SU-DHL-6 (cell line): ENCODE results near the gene ADPGK.

ENCODE experiments used
- H2AFZ ChIP-seq: fragments of 200-600 bp; sonication (generic); 2 replicates; pipeline ENCODE4 v1.6.1; 2014; ENCODE audit warnings: low read depth, mild to moderate bottlenecking, moderate library complexity, mixed read lengths, antibody characterized with exemption, low read length; ENCODE audit not compliant: severe bottlenecking
- H3F3A ChIP-seq: fragments of 200-600 bp; shearing (Covaris generic); 2 replicates; pipeline ENCODE4 v1.6.0; 2016; ENCODE audit warnings: antibody characterized with exemption, mild to moderate bottlenecking; ENCODE audit not compliant: insufficient read depth
- H3K27ac ChIP-seq: fragments of 200-600 bp; sonication (generic); 2 replicates; pipeline ENCODE4 v1.5.1; 2016; ENCODE audit warnings: low read depth, mild to moderate bottlenecking, low read length, moderate library complexity, mixed read lengths
- H3K27me3 ChIP-seq: fragments of 200-600 bp; sonication (generic), shearing (Covaris generic); 2 replicates; pipeline ENCODE4 v1.6.0; 2014; ENCODE audit warnings: mild to moderate bottlenecking, low read length
- H3K36me3 ChIP-seq: fragments of 200-600 bp; sonication (generic); 2 replicates; pipeline ENCODE4 v1.6.1; 2014; ENCODE audit warnings: mild to moderate bottlenecking, low read length, mixed read lengths
- H3K4me2 ChIP-seq: fragments of 300-600, 200-600 bp; shearing (Covaris generic), sonication (generic); 2 replicates; pipeline ENCODE4 v1.6.0; 2014; ENCODE audit warnings: low read length, low read depth, mild to moderate bottlenecking; ENCODE audit not compliant: poor library complexity, severe bottlenecking
- H3K4me3 ChIP-seq: fragments of 200-600 bp; sonication (generic); 2 replicates; pipeline ENCODE4 v1.5.1; 2014; ENCODE audit warnings: antibody characterized with exemption, low read length, mild to moderate bottlenecking, mixed read lengths; ENCODE audit not compliant: insufficient read depth, poor library complexity, severe bottlenecking
- H3K79me2 ChIP-seq: fragments of 200-600 bp; sonication (generic); 2 replicates; pipeline ENCODE4 v1.6.1; 2014; ENCODE audit warnings: mild to moderate bottlenecking, low read length, moderate library complexity; ENCODE audit not compliant: insufficient read depth
- H3K9ac ChIP-seq: fragments of 200-600 bp; sonication (generic); 2 replicates; pipeline ENCODE4 v1.7.0; 2014; ENCODE audit warnings: mild to moderate bottlenecking, low read length
- H3K9me2 ChIP-seq: fragments of 200-600 bp; sonication (generic); replicated peaks from 2 replicates; pipeline ENCODE4 v1.6.1; 2014; ENCODE audit warnings: low read length; ENCODE audit not compliant: insufficient read depth
- H3K9me3 ChIP-seq: fragments of 200-600 bp; sonication (generic); 2 replicates; pipeline ENCODE4 v1.6.1; 2014; ENCODE audit warnings: low read length, mixed read lengths; ENCODE audit not compliant: insufficient read depth
- H4K20me1 ChIP-seq: fragments of 200-600 bp; sonication (generic); 2 replicates; pipeline ENCODE4 v1.6.1; 2014; ENCODE audit warnings: low read depth, mild to moderate bottlenecking, antibody characterized with exemption, low read length, moderate library complexity, mixed read lengths
- EZH2phosphoT487 ChIP-seq: fragments of 200-600 bp; sonication (generic), shearing (Covaris generic); conservative IDR thresholded peaks from 2 replicates; pipeline ENCODE4 v1.6.1; 2018; ENCODE audit warnings: mild to moderate bottlenecking, antibody characterized with exemption, low read length, moderate library complexity, mixed read lengths
- TF ChIP-seq, protein P1 (sequence below): fragments of 200-600 bp; sonication (generic); IDR thresholded peaks from one replicate; pipeline ENCODE4 v1.5.1; 2017; ENCODE audit warnings: antibody characterized with exemption, mild to moderate bottlenecking, low read length, moderate library complexity; ENCODE audit not compliant: insufficient read depth, poor library complexity, severe bottlenecking

The ADPGK gene

DNA sequence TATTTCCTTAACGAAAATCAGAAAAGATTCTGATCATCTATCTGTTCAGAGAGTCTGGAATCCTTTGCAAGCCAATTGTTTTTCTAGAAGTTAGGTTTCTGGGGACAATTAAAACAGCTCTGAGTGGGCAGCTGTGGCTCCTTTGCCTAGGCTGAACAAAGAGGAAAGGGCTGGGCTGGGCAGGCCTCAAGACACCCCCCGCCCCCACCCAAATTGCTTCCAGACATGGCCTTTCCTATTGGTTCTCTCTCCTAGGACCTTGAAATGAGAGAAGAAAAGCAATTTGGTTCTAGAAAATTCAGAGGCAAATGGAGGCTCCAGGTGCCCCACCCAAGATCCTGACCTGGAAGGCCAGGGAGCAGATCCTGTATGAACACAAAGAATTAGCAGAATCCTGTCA is 2.3 kb upstream of the ADPGK start:
- Histone ChIP-seq H3K4me2 (no peak overlapping the region), H3K9ac (no peak overlapping the region)

DNA sequence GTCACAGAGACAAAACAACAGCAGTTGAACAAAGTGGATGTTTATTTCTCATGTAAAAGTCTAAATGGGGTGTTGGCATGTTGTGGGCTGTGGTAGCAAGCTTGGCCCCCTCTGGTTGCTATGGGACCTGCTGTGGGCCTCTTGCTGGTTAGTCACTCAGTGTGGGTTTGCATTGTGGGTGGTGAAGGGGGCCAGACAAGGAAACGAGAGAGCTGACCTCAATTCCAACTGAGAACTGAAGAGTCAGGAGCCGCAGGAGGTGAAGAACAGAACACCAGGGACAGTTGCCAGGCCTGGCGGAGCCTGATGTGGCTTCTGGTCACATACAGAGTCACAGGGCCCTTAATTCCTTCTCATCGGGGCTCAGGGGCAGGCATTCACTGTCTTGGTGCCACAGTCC is 1.9 kb upstream of the ADPGK start:
- no peak overlapping the region for H3K27ac ChIP-seq
- H3K9me3 ChIP-seq = no peaks in the 10 kb centered on the region
- H3K9me2 ChIP-seq = no peaks in the 10 kb centered on the region
- TF ChIP-seq, protein P1, sequence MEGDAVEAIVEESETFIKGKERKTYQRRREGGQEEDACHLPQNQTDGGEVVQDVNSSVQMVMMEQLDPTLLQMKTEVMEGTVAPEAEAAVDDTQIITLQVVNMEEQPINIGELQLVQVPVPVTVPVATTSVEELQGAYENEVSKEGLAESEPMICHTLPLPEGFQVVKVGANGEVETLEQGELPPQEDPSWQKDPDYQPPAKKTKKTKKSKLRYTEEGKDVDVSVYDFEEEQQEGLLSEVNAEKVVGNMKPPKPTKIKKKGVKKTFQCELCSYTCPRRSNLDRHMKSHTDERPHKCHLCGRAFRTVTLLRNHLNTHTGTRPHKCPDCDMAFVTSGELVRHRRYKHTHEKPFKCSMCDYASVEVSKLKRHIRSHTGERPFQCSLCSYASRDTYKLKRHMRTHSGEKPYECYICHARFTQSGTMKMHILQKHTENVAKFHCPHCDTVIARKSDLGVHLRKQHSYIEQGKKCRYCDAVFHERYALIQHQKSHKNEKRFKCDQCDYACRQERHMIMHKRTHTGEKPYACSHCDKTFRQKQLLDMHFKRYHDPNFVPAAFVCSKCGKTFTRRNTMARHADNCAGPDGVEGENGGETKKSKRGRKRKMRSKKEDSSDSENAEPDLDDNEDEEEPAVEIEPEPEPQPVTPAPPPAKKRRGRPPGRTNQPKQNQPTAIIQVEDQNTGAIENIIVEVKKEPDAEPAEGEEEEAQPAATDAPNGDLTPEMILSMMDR = no peak
- no peak overlapping the region for H3K4me3 ChIP-seq
- no peaks in the 10 kb centered on the region for H4K20me1 ChIP-seq
- no peaks in the 10 kb centered on the region for H3K27me3 ChIP-seq
- H3F3A ChIP-seq = no peaks in the 10 kb centered on the region
- no peak overlapping the region for H3K4me2 ChIP-seq
- peaks cover 31% of the 10 kb centered on the region for H3K79me2 ChIP-seq
- no peaks in the 10 kb centered on the region; the same call in 1 of the 2 replicates for H3K36me3 ChIP-seq
- H2AFZ ChIP-seq = peak overlapping the region; percentile 28
- no peak overlapping the region for H3K9ac ChIP-seq

More for the DNA sequence above, 2.3 kb upstream of the ADPGK start:
- Histone ChIP-seq H2AFZ (no peak overlapping the region), H4K20me1 (no peaks in the 10 kb centered on the region), H3K4me3 (no peak overlapping the region), H3K27ac (no peak overlapping the region), H3K9me2 (no peaks in the 10 kb centered on the region), H3F3A (no peaks in the 10 kb centered on the region), H3K79me2 (peaks cover 27% of the 10 kb centered on the region), H3K27me3 (no peaks in the 10 kb centered on the region), H3K36me3 (no peaks in the 10 kb centered on the region; the same call in 1 of the 2 replicates), H3K9me3 (no peaks in the 10 kb centered on the region)
- TF ChIP-seq, protein P1 = no peak
- no peak for TF ChIP-seq EZH2phosphoT487

GRCh38 chr15:72784456-72784876 is 908 bp upstream of the ADPGK start:
- Histone ChIP-seq H2AFZ (peak overlapping the region; percentile 80), H3K9ac (peak overlapping the region; percentile 99), H3K27me3 (no peaks in the 10 kb centered on the region), H3K36me3 (no peaks in the 10 kb centered on the region; the same call in 1 of the 2 replicates), H3K9me2 (no peaks in the 10 kb centered on the region), H3K79me2 (peaks cover 40% of the 10 kb centered on the region), H3K9me3 (no peaks in the 10 kb centered on the region), H4K20me1 (no peaks in the 10 kb centered on the region), H3K4me3 (peak overlapping the region; percentile 99), H3K4me2 (peak overlapping the region; percentile 77), H3F3A (no peaks in the 10 kb centered on the region), H3K27ac (no peak overlapping the region)
- TF ChIP-seq, protein P1 = no peak
- no peak for TF ChIP-seq EZH2phosphoT487
